ENCODE data around the gene SLC27A4. TPM values are rescaled to one million over a fixed set of nuclear protein-coding genes. Genes with fewer than 3 reads are reported as not detected.

Gene SLC27A4
- total and polyA plus RNA-seq, 10 of the 15 experiments (the other 5 are each of a cell fraction or from before 2014, with no cell fraction given), result 0.13 to 14.0 (median 7.6) TPM

- no peak for TF ChIP-seq IKZF2 (IDR thresholded peaks at IDR 0.05)
- no peak for TF ChIP-seq ESRRA (IDR thresholded peaks at IDR 0.05; ENCODE audit: low read length)
- TF ChIP-seq POLR2A (IDR thresholded peaks at IDR 0.05; ENCODE audit: low read depth, low read length), result no peak
- no peak for TF ChIP-seq KAT2A (conservative IDR thresholded peaks at IDR 0.05; ENCODE audit: control insufficient read depth, low read depth, low read length)
These were observed 15.9 kb upstream of the SLC27A4 start (continued) for GRCh38 chr9:128324401-128324800.

- CTCF ChIA-PET, result interaction anchor here (2.4 kb wide), 1 partner anchor 16 kb away, joined by 8 read pairs; no protein-coding TSS in a partner anchor
- Histone ChIP-seq H3K9me3 (replicated peaks; ENCODE audit: control insufficient read depth, insufficient read depth, low read length) (no peaks in the 10 kb centered on the region), H3K36me3 (ENCODE audit: control insufficient read depth in 2 of 2, insufficient read depth in 2 of 2, low read length in 1 of 2) (peaks cover 1 to 8% of the 10 kb centered on the region in 2 experiments), H2AFZ (ENCODE audit: control insufficient read depth, low read depth, low read length) (no peak overlapping the region), H3K4me2 (ENCODE audit: control insufficient read depth, insufficient read depth) (no peak overlapping the region), H3K4me1 (ENCODE audit: control insufficient read depth, insufficient read depth, low read length) (peaks cover 6% of the 10 kb centered on the region), H4K20me1 (ENCODE audit: control insufficient read depth, insufficient read depth) (no peaks in the 10 kb centered on the region), H3K9ac (ENCODE audit: control insufficient read depth, insufficient read depth, low read length) (no peak overlapping the region), H3K27ac (ENCODE audit: control insufficient read depth, insufficient read depth) (no peak overlapping the region), H3K4me3 (no peak overlapping the region), H3K27me3 (replicated peaks in 1 of 2; ENCODE audit: control insufficient read depth in 2 of 2, insufficient read depth in 2 of 2, low read length in 1 of 2) (no peaks in the 10 kb centered on the region), H3K79me2 (ENCODE audit: control insufficient read depth, insufficient read depth, low read length) (peaks cover 29% of the 10 kb centered on the region)
- BruUV-seq (replicated peaks), result no TSS peak
- no peak for DNase-seq (ENCODE audit: low read depth, low spot score)
- SMC1A ChIA-PET (ENCODE audit: uncharacterized antibody, unreplicated experiment), result no interaction called here
- 95% methylated on average over 13 of the region's 13 CpGs for WGBS (ENCODE audit: insufficient coverage, insufficient replicate concordance, low lambda C conversion rate, missing lambda C conversion rate)
- FAIRE-seq, result no peak
- RAD21 ChIA-PET (ENCODE audit: unreplicated experiment), result no interaction called here
- intact Hi-C loops (cut with micrococcal nuclease; ENCODE audit: unreplicated experiment), result no loop called here
- in situ Hi-C loops (cut with MboI), result no loop called here
- no peak for ATAC-seq
- TF ChIP-seq CBFB (IDR thresholded peaks at IDR 0.05; ENCODE audit: low read depth) (no peak), CUX1 (IDR thresholded peaks at IDR 0.05; ENCODE audit: insufficient replicate concordance, low read depth, low read length) (no peak)
- POLR2A ChIA-PET, result interaction anchor here (1.2 kb wide), 2 partner anchors 26 to 48 kb away, joined by 3 read pairs; no protein-coding TSS in a partner anchor
These were observed 14.7 kb upstream of the SLC27A4 start for GRCh38 chr9:128325629-128326028.

Measured in GM12878 (cell line).